ENCODE results near the gene ATXN1L.
A peak's percentile ranks its signal among the peaks of the same experiment; 100 is the strongest.
"Not testable (repeated sequence)": the region's sequence is repeated elsewhere in the genome, so short reads cannot be mapped to it uniquely, and the experiment has no call there.

Gene ATXN1L

DNA sequence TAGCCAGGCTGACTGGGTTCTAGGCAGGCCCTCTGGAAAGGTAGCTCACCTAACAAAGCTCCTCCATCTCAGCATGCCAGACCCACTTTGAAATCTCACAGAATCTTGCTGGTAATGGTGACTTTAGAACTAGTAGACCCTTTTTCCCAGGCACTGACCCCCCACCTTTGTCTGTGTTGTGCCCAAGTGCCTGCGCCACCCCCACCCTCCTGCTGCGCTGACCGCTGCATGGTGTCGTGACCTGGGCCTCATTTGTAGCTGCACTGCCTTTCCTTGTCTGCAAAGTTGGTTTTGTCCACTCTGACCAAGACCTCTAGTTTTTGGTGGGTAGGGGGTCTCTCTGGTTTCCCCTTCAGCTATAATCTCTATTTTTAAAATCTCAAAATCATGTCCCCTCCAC is 6.8 kb downstream of the ATXN1L start:
- no peak for DNase-seq

DNA sequence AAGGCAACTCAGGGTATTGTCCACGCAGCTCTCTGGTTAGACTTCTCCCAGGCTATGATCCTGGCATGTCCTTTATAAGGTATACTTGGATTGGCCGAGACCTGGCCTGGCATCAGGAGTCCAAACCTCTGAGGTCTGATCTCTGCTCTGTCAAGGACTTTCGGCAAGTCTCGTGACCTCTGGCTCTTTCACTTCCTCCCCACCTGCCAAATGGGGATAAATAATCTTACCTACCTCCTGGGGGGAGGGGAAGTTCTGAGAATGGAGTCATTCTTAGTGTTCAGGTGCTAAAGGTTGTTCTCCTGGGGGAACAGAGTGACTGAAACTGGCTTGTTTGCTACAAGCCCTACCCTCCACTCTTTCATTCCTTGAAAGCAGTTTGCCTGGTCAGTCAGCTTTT is 7.6 kb downstream of the ATXN1L start:
- no peak for DNase-seq

DNA sequence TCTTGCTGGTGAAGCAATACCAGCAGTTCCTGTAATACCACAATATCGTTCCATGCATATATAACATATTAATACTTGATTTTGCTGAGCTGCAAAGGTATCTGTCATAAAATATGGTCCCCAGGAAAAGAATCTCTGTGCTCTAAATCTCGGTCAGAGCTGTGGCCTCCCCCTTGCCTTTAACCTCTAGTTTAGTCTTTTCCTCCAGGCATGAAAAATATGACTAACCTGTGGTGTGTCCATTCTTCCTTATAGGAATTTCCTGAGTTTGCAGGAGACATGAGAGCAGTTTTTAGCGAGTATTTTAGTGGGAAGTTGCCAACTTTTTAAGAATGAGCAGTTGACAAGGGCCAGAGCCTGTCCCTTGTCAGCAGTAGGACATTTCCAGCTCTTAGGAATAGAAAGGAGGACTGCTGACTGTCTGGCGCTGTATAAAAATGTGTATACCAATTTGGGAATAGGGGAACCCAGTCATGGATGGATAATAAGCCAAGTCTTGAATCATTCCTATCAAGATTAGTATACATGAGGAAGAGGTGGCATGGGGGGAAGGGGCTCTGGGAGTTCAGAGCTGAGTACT is 8.7 kb downstream of the ATXN1L start:
- DNase-seq, result no peak

DNA sequence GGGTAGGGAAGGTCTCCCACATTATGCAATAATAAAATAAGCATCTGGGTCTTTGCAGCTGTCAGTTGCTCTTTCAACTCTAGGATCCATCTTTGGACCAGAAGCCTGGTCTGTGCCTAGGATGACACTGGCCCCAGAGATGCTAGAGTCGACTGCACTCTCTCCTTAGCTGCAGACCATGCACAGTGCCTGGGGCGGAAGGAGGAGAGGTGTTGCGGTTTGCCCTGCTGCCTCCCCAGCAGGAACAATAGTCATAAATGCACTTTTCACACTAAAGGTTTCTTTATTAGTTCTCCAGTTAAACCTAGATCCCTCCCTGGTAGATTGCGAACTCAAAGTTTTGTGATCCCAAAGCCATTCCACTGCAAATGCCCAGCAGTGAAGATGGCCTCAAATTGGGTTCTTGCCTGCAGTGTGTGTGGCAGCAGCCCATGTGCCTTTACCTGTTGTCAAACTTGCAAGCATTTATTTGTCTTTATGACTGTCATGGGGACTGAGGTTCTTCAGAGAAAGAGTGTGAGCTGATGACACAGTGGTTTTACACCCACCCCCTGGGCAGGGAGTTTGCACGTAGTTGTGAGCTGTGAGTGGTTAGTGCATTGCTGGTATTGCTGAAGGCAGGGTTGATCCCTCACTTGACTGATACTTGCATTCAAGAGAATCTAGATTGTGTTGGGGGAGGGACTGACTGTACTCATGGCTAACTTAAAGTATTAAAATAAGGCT is 10.3 kb downstream of the ATXN1L start:
- DNase-seq, result no peak

DNA sequence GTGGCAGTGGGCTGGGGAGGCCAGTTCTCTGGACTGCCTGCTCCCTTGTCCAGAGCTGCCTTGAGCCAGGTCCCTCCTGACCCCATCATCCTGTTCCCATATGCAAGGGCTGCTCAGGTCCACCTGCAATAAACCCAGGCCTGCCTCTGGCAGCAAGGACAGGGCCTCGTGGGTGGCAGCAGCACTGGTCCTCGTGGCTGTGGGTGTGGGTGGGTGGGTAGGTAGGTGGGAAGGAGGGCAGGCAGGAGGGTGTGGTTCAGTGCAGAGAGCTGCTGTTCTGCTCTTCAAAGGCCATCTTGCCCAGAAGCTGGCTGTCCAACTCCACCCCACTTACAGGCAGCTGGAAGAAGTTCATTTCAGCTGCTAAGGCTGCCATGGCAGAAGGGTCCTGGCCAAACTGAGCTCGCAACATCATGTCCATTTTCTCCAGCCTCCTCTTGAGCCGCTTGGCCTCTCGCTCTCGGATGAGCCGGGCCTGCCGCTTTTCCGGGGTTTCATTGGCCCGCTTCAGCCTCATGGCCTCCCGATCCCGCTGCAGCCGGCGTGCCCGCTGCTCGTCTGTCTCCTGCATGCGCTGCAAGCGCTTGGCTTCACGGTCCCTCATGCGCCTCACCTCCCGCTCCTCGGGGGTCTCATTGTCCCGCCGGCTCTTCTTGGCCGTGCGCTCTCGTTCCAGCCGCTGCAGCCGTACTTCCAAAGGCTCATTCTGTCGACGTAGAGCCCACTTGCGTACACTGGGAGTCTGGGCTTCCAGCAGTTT is 14.2 kb downstream of the ATXN1L start:
- DNase-seq, result no peak

DNA sequence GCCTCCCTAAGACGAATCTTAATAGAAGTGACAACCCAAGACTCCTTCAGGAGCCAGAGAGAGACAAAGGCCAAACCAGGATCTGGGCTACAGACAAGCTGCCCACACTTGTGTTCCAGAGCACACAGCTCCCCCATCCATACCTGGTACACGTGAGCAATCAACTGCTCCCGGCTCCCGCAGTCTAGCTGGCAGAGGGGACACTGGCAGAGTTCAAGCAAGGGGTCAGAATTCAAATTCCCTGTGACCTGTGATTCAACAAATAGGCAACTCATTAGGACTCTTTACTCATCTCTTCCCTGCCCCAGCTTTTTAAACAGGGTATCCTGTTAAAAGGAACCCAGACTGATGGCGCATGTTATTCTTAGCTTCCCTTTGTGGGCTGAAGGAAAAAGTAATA is 18.2 kb downstream of the ATXN1L start:
- no peak for DNase-seq

DNA sequence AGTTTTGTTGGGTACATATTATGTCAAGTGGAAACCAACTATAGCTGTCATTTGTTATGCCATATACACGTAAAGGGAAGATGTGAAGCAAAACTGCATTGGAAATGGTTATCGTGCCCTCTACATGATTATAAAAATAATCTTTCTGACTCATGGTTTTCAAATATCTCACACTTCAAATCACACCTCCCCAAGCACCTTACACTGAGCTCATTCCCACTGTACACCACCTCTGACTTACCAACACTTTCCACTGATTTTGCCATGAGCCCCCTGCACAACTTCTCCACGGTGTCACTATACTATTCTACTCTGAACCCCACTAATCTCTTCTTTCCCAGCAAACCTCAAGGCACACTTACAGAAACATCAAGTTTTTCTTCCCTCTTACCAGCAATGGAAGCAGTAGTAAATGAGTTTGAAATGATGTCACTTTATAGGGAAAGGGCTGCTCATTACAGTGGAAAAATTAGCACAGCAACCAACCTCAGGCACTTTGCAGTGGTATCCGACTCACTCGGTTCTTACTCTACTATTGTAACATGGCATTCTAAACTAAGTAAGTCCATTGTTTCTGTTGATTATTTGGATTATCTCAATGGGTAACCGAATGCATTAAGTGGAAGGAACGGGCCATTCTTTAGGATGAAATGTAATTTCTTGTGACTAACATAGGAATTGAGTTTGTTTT is 19.5 kb downstream of the ATXN1L start:
- DNase-seq, result no peak

DNA sequence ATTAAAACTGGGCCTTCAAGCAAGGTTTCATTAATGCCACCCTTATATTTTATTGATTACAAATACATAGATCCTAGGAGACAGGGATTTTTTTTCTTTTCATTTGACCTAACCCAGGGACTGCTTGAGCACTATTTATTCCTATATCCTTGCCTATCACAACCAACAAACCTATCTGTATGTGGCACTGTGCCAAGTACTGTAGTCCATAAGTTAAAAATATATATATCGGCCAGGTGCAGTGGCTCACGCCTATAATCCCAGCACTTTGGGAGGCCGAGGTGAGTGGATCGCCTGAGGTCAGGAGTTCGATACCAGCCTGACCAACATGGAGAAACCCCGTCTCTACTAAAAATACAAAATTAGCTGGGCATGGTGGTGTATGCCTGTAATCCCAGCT is 21.4 kb downstream of the ATXN1L start:
- DNase-seq, result not testable (repeated sequence)

DNA sequence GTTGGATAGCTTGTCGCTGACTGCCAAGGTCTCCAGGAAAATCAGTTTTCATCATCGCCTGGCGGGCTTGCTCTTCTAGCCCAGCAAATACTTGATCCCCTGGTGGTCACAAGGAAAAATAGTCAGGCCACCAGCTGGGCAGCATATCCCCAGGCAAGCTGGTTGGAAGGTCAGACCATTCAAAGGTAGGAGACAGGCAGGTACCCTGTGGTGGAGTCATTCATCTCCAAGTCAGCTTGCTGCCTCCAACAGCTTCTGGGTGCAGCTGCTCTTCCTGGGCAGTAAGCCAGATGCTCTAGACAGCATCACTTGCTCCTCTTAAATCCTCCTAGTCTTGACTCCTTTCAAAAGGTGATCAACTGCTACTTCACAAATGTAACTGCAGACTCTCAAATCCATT is 22.2 kb downstream of the ATXN1L start:
- DNase-seq, result no peak

DNA sequence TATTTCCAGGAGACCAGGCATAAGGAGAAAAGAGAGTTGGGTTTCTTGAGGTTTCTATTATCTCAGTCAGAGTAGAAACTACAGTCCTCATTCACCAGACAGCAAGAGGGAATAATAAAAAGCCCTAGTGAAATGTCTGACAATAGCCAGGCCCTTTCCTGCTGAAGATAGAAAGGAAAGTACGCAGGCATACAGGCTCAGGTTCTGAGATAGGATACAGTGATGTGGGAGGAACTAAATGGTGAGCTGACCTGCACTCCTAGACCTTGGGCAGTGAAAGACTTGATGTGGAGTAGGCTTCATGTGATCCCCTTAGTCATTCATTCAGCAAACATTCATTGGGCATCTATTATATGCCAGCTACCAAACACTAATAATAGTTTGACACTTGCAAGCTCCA is 23.3 kb downstream of the ATXN1L start:
- no peak for DNase-seq

DNA sequence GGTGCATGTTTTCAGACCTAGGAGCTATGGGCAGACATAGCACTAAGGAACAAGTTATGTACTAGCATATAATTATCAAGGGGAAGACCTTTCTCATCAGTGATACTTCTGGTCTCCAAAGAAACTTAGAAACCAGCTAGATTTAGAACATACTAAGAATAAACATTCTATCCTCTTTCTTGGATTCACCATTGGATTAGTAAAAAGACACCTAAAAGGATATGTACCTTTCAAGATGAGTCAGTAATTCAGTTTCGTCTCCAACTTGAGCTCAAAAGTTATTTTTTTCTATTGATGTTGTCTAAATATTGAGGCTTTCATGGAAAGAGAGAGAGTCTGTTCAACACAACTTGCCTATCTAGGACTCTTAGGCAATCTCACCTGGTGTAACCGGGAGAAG is 25.0 kb downstream of the ATXN1L start:
- no peak for DNase-seq

DNA sequence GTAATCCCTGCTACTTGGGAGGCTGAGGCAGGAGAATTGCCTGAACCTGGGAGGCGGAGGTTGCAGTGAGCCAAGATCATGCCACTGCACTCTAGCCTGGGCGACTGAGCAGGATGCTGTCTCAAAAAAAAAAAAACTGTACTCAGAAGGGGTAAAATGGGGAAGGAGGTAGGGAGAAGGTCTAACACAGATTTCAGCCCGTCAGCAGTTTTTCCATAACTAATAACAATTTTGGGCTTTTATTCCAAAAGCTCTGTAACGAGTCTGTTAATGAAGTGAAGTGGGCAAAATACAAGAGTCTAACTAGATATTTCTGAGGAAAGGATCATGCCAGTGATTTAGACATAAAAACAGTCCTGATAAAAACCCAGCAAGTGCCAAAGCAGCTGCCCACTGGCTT is 27.4 kb downstream of the ATXN1L start:
- no peak for DNase-seq

DNA sequence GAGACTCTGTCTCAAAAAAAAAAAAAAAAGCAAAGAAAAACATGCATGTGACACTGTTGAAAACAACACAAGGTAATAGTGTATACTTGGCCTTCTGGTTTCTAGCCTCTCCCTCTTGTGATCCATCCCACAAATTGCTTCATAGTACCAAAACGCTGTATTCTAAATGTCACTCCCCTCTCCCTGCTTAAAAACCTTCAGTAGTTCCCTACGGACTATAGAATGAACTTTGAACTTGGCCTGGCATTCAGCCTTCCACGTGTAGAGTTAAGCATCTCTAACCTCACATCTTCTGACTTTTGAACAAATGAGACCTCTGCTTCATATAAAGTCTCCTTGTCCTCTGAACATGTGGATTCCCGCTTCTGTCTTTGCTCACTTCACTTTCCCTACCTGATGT is 33.1 kb downstream of the ATXN1L start:
- DNase-seq, result no peak

DNA sequence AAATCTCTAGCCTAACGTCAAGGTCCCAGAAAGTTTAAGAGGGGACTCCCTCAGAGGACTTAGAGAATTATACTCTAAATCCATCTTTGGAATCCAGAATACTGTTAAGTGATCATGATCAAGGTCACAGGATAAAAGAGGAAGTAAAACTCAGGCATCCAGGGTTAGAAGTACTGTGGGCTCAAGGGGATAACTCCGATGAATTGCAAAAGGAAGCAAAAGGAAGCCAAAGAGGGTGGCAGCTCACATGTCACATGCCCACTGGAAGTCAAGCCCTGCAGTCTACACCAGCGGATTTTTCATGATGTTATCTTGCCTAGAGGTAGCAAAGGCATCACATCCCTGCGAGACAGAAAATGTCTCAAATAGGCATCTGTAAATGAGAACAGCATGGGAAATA is 34.4 kb downstream of the ATXN1L start:
- DNase-seq, result no peak

DNA sequence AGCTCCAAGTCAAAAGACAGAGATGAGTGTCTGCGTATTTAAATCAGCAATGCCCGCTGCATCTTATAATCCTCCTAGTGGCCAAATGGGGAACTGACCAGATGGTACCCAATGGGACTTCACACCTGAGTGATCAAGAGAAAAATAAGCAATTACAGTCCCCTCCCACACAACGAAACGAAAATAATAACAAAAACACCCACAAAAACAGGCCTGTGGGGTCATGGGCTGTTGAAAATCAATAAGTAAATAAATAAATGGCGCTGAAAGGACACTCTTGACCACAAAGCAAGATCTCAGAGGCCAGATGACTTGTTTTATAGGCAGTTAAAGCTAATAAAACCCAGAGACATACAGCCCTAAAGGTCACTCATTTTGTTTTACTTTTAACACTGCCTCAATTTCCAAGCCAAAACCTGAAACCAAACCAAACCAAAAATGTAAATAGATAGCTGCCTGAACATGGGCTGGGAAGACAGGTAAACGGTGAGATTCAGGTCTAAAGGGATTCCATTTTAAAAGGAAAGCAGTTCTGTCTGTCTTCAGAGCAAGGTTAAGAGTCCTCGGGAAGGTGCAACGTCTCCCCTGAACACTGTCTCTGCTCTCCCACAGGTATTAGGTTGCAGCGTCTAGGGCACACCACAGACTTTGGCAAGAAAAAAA is 36.9 kb downstream of the ATXN1L start:
- peak; percentile 53 for DNase-seq

DNA sequence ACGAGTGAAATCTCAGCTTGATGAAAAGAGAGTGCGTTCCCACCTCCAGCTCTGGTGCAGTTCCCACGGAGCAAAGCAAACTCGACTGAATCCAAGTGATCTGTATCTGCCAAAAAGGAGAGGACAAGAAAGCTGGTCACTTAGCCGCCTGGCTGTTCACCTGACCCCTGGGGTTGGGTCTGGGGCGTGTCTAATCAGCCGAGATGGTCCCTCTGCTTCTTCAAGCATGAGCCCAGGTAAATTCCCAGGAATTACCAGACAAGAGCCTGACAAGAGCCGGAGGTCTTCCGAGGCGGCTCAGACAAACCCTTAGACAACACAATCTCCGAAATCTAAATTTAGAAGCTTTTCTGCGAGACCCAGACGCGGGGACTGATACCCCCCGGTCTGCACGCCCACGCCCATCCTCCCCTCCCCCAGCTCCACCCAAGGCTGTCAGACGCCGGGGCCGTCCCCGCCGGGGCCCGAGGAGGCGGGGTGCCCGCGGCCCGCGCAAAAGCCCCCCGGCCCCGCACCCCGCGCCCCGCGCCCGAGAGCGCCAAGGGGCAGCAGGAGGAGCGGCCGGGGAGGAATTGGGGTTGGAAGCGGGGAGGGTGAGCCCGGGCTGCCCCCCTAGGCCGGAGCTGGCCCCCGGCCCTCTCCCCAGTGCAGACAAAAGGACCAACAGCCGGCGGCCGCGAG is 37.5 kb downstream of the ATXN1L start:
- peak; percentile 43 for DNase-seq

DNA sequence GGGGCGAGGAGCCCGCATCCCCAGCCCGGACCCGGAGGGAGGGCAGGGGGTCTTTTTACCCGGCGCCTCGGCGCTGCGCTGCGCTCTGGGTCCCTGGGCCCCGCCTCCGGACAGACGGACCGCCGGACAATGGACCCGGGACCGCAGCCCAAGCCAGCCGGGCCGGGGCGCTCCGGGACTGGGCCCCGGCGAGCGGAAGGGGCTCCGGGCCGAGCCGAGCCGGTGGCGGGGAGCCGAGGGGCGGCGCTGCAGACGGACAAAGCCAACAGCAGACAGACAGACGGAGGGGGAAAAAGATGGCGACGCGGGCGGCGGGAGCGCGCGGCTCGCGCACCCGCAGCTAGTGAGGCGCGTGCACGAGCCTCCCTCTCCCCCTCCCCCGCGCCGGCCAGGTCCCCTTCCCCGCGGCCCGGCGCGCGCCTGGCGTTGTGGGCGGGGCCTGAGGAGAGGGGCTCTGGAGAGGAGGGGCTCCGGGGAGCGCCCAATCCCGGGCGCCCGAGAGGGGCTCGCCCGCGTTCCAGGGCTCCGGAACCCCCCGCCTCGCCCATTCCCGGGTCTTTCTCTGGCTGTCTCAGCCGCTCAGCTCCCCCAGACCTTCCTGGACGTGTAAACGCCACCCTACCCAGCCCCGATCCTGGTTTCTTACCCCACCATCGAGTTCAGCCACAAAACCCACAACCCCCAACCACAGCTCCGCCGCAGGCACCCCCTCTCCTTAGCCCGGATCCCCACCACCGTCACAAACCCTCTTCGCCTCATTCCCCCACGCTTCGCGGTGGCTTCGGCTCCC is 38.3 kb downstream of the ATXN1L start, which contains the start of gene ZNF821:
Gene ZNF821 (minus strand): TSS at position 334 of the 790 bp plus-strand sequence. CDS start 4,236 bp downstream, outside the sequence.
- peak; percentile 60 for DNase-seq

DNA sequence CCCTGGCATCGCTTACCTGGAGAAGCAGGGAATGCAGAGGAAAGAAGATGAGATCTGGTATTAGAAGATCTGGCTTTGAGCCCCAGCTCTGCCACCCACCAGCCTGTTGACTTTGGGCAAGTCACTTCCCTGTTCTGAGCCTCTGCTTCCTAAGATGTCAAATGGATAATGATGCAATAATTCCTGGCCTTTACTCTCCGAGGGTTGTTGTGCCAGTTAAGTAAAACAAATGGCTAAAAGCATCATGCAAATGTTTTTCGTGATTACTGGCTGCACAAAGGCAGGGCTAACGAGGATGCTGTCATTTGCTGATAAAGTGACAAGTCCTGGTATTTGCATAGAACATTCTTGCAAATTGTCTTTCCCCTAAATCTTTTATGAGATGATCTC is 39.5 kb downstream of the ATXN1L start:
- no peak for DNase-seq

DNA sequence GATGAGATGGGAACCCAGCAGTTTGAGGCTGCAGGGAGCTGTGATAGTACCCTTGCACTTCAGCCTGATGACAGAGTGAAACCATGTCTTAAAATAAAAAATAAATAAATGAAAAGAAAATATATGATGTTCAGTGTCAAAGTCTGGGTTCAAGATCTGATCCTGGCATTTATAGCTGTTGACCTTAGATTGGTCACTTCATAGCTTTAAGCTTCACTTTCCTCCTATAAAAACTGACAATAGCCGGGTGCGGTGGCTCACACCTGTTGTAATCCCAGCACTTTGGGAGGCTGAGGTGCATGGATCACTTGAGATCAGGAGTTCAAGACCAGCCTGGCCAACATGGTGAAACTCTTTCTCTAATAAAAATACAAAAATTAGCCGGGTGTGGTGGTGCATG is 43.4 kb downstream of the ATXN1L start:
- no peak for DNase-seq

DNA sequence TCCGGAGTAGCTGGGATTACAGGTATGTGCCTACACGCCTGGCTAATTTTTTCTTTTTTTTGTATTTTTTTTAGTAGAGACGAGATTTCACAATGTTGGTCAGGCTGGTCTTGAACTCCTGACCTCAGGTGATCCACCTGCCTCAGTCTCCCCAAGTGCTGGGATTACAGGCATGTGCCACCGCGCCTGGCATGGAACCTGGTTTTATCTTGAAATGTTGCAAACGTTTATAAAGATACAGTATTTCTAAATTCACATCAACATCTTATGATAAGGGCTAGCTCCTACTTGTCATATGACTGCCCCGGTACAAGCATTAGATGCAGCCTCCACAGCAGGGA is 48.1 kb downstream of the ATXN1L start:
- DNase-seq, result no peak

DNA sequence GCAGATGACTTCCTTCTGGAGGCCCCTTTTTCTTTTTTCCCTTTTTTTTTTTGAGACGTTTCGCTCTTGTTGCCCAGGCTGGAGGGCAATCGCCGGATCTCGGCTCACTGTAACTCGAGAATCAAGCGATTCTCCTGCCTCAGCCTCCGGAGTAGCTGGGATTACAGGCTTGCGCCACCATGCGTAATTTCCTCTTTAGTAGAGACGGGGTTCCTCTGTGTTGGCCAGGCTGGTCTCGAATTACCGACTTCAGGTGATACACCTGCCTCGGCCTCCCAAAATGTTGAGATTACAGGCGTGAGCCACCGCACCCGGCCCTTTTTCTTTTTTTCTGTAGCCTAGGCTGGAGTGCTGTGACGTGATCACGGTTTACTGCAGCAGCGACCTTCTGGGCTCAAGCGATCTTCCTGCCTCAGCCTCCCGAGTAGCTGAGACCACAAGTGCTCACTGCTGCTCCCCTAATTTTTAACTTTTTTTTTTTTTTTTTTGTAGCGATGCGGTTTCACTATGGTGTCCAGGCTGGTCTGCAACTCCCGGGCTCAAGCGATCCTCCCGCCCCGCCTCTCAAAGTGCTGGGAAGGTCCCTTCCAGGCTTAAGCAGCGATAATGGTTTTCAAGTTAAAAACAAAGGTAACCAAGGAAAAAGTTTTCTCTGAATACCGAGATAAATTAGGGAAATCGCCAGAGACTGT is 48.6 kb downstream of the ATXN1L start:
- peak; percentile 21 for DNase-seq

All from activated effector memory CD4-positive, alpha-beta T cell treated with Interleukin-2 at 50 U/mL for 16 hours (primary cell).